Ascending aorta (tissue), 2 donors: ENCODE results near the gene SLC29A3. TPM values are rescaled to one million over a fixed set of nuclear protein-coding genes. Genes with fewer than 3 reads are reported as not detected.
A peak's percentile ranks its signal among the peaks of the same experiment; 100 is the strongest.

Source experiments
- DNase-seq, 2 donors: peaks; one replicate each; pipeline ENCODE4 v3.0.0-alpha.2; 2019; ENCODE audit warnings: low spot score in 2 of 2
- H3K27ac ChIP-seq, 2 donors: fragments of 200-600 bp; sonication (generic); one replicate each; pipeline ENCODE4 v1.5.1; 2016 to 2017; ENCODE audit warnings: mild to moderate bottlenecking in 1 of 2
- H3K27me3 ChIP-seq: fragments of 200-600 bp; sonication (generic); one replicate; pipeline ENCODE4 v1.5.1; 2017
- H3K36me3 ChIP-seq, 2 donors: fragments of 200-600 bp; sonication (generic); one replicate each; pipeline ENCODE4 v1.5.1; 2016
- H3K4me1 ChIP-seq, 2 donors: fragments of 200-600 bp; sonication (generic); one replicate each; pipeline ENCODE4 v1.5.1; 2016 to 2017; ENCODE audit warnings: mild to moderate bottlenecking in 1 of 2
- H3K4me3 ChIP-seq, 2 donors: fragments of 200-600 bp; sonication (generic); one replicate each; pipeline ENCODE4 v1.5.1; 2016 to 2017; ENCODE audit warnings: mild to moderate bottlenecking in 1 of 2
- H3K9me3 ChIP-seq, 2 donors: fragments of 200-600 bp; sonication (generic); one replicate each; pipeline ENCODE4 v1.5.1; 2016
- intact Hi-C: fragments of 100-400 bp; cut with DNase I; formaldehyde crosslinking; loops from one replicate; pipeline ENCODE4 v1.15.1; 2023
- total RNA-seq: library from RNA; depleted of rRNA; stranded (reverse); fragments of >200 nt; gene quantifications from one replicate; pipeline ENCODE4 v1.1.0, GENCODE V29; 2016
- TF ChIP-seq, protein P1 (sequence below), 3 experiments: fragments of 200-600 bp in 2 of 3; fragments of 450-650 bp in 1 of 3; sonication (generic) in 2 of 3; IDR thresholded peaks; one replicate each; pipeline ENCODE4 v1.5.1; 2016 to 2019; ENCODE audit warnings: antibody characterized with exemption in 3 of 3, mild to moderate bottlenecking in 1 of 3, moderate library complexity in 1 of 3

The SLC29A3 gene
- total RNA-seq, 1 donor from 2014 or later: 0.64 TPM

DNA sequence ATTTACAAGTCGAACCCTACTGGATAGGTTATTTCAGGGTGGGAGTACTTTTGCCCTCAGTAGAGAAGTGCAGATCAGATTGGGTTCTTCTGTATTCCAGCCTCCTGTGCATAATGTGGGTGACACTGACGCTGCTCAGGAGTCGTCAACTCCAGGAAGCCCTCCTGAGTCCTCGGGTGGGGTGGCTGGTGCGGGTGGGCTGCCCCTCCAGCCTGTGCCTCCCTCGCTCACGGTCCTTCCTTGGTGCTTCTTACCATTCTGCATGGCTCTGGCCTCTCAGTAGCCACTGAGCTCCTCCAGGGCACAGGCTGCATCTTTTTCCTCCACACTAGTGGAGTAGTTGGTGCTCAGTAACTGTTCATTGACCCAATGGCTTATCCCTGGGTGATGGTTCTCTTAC, 82.0 kb downstream of the SLC29A3 start:
- no peak overlapping the region for H3K4me3 ChIP-seq
- DNase-seq: peak in 1 of 2 donors; percentile 41
- no peak overlapping the region for H3K27ac ChIP-seq
- H3K27me3 ChIP-seq: peaks cover 3% of the 10 kb centered on the region
- no peaks in the 10 kb centered on the region for H3K9me3 ChIP-seq
- TF ChIP-seq, protein P1, sequence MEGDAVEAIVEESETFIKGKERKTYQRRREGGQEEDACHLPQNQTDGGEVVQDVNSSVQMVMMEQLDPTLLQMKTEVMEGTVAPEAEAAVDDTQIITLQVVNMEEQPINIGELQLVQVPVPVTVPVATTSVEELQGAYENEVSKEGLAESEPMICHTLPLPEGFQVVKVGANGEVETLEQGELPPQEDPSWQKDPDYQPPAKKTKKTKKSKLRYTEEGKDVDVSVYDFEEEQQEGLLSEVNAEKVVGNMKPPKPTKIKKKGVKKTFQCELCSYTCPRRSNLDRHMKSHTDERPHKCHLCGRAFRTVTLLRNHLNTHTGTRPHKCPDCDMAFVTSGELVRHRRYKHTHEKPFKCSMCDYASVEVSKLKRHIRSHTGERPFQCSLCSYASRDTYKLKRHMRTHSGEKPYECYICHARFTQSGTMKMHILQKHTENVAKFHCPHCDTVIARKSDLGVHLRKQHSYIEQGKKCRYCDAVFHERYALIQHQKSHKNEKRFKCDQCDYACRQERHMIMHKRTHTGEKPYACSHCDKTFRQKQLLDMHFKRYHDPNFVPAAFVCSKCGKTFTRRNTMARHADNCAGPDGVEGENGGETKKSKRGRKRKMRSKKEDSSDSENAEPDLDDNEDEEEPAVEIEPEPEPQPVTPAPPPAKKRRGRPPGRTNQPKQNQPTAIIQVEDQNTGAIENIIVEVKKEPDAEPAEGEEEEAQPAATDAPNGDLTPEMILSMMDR (IDR thresholded peaks at IDR 0.05): no peak
- intact Hi-C loops: no loop called here
- no peaks in the 10 kb centered on the region for H3K36me3 ChIP-seq
- peaks cover 10 to 17% of the 10 kb centered on the region in 2 donors for H3K4me1 ChIP-seq

DNA sequence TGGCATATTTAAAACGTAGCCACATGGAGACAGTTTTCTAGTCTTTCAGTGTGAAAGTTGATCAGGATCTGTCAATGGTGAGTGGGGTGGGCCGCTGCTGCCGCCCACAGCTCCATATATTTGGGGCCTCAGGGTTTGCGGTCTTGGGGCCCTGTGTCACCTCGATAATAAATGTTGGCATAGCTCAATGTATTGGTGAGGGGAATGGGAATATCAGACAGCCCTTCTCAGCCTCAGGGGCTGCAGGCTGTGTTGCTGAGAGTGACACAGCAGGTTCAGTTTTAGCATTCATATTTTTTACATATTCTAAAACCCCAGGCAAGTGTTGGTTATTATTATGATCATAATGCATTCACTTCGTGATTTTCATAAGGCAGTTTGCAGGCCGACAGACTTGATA, 82.9 kb downstream of the SLC29A3 start:
- Histone ChIP-seq H3K36me3 (no peaks in the 10 kb centered on the region), H3K27me3 (peaks cover 3% of the 10 kb centered on the region), H3K27ac (no peak overlapping the region), H3K9me3 (no peaks in the 10 kb centered on the region), H3K4me1 (peaks cover 10 to 17% of the 10 kb centered on the region in 2 donors), H3K4me3 (no peak overlapping the region)
- intact Hi-C loops: no loop called here
- DNase-seq: peak in 1 of 2 donors; percentile 7
- TF ChIP-seq, protein P1 (IDR thresholded peaks at IDR 0.05): no peak

DNA sequence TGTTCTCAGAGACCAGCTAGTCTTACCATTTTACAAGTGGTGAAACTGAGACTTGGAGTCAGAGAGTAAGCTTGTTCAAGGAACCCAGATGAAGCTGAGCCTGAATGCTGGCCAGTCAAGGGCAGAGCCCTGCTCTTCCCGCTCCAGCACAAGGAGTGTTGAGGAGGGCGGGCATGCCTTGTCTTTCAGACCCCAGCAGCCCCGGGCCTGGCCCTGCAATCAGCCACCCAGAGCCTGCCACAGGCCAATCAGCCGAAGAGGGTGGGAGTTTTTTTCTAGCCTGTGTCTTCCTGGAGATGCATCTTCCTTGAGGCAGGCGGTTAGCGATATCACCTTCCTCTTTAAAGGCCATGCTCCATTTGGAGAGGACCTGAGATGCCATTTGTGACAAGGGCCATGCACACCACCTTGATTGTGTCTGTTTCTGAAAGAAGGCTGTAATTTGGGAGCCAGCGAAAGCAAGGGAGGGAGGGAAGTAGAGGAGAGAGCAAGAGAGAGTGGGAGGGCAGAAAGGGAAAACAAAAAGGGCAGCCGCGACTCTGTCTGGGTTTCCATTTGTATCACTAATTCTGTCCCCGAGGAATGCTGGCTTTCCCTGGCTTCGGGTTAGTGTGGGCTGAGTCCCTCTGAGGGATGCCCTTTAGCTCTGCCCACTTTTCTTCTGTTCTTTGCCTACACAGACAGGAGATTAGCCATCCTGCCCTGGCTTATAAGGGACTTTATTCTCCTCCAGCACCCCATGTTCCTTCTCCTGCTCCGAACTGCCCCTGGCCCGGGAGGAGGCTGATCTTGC, 85.6 kb downstream of the SLC29A3 start:
- Histone ChIP-seq H3K4me3 (no peak overlapping the region), H3K27me3 (peaks cover 3% of the 10 kb centered on the region), H3K27ac (no peak overlapping the region), H3K9me3 (no peaks in the 10 kb centered on the region), H3K4me1 (no peaks in the 10 kb centered on the region), H3K36me3 (no peaks in the 10 kb centered on the region)
- DNase-seq: peak in 1 of 2 donors; percentile 48
- intact Hi-C loops: no loop called here
- TF ChIP-seq, protein P1 (IDR thresholded peaks at IDR 0.05): no peak

DNA sequence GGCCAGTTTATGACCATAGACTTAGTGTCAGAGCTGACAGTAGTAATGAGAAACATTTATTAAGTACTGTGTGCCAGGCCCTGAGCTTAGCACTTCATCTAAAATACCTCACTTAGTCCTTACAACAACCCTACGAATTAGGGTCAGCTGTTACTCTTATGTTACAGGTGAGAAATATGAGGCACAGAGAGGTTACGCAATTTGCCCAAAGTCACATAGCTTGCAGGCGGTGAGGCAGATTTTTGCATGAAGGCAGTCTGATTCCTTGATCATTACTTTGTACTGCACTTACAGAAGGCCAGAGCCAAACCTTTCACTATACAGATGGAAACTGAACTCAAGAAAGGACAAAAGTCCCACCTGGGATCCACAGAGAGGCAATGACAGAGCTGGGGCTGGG, 87.8 kb downstream of the SLC29A3 start:
- TF ChIP-seq, protein P1 (IDR thresholded peaks at IDR 0.05): no peak
- Histone ChIP-seq H3K9me3 (peaks cover 0 to 13% of the 10 kb centered on the region in 2 donors), H3K36me3 (no peaks in the 10 kb centered on the region), H3K27me3 (no peaks in the 10 kb centered on the region), H3K4me3 (no peak overlapping the region), H3K4me1 (no peaks in the 10 kb centered on the region), H3K27ac (no peak overlapping the region)
- intact Hi-C loops: no loop called here
- no peak for DNase-seq

DNA sequence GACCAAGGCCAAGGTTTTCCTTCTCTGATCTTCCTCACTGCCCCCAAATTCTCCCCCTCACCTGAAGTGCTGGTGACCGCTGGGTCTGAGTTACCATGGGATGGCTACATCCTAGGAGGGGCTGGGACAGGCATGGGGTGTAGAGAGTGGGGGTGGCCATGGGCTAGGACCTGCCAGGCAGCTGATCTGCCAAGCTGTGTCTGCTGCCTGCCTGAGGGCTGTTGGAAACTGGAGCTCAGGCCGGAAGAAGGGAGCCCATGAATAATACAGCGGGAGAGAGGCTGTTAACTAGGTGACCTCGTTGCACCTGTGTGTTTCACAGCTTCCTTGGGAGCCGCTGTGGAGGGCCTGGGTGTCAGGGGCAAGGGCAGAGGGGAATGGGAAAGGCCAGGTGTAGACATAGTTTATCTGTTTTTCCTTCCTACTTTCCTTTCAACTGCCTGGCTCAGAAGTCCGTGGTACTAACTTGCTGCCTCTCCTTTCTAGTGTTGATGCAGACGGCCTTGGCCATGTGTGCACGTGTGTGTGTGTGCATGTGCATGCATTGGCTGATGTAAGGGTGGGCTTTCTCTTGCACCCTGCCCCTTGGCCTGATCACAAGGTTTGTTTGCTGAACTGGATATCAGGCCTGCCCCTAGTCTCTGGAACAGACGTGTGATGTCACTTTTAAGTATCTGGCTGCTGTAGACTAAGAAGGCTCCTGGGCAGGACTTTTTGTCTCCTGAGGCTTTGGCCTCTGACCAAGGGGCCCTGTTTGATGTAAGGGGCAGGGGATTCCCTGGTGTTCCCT, 89.6 kb downstream of the SLC29A3 start:
- no peaks in the 10 kb centered on the region for H3K4me1 ChIP-seq
- peaks cover 0 to 18% of the 10 kb centered on the region in 2 donors for H3K9me3 ChIP-seq
- no peak overlapping the region for H3K27ac ChIP-seq
- intact Hi-C loops: no loop called here
- H3K27me3 ChIP-seq: no peaks in the 10 kb centered on the region
- peak in 1 of 2 donors; percentile 42 for DNase-seq
- H3K36me3 ChIP-seq: no peaks in the 10 kb centered on the region
- TF ChIP-seq, protein P1 (IDR thresholded peaks at IDR 0.05): no peak
- no peak overlapping the region for H3K4me3 ChIP-seq
